Measurements from ENCODE around the gene IQCM. TPM values are rescaled to one million over a fixed set of nuclear protein-coding genes. Genes with fewer than 3 reads are reported as not detected.

Gene IQCM
- total RNA-seq, 1 experiment from 2014 or later: 0.11 TPM

- TF ChIP-seq, protein P1, sequence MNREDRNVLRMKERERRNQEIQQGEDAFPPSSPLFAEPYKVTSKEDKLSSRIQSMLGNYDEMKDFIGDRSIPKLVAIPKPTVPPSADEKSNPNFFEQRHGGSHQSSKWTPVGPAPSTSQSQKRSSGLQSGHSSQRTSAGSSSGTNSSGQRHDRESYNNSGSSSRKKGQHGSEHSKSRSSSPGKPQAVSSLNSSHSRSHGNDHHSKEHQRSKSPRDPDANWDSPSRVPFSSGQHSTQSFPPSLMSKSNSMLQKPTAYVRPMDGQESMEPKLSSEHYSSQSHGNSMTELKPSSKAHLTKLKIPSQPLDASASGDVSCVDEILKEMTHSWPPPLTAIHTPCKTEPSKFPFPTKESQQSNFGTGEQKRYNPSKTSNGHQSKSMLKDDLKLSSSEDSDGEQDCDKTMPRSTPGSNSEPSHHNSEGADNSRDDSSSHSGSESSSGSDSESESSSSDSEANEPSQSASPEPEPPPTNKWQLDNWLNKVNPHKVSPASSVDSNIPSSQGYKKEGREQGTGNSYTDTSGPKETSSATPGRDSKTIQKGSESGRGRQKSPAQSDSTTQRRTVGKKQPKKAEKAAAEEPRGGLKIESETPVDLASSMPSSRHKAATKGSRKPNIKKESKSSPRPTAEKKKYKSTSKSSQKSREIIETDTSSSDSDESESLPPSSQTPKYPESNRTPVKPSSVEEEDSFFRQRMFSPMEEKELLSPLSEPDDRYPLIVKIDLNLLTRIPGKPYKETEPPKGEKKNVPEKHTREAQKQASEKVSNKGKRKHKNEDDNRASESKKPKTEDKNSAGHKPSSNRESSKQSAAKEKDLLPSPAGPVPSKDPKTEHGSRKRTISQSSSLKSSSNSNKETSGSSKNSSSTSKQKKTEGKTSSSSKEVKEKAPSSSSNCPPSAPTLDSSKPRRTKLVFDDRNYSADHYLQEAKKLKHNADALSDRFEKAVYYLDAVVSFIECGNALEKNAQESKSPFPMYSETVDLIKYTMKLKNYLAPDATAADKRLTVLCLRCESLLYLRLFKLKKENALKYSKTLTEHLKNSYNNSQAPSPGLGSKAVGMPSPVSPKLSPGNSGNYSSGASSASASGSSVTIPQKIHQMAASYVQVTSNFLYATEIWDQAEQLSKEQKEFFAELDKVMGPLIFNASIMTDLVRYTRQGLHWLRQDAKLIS (CRISPR knock-in tag; IDR thresholded peaks at IDR 0.05; ENCODE audit: borderline replicate concordance): no peak
- TF ChIP-seq ATF1 (CRISPR knock-in tag; IDR thresholded peaks at IDR 0.05): no peak
- no peak for TF ChIP-seq GTF2I (CRISPR knock-in tag; conservative IDR thresholded peaks at IDR 0.05)
- no peak for TF ChIP-seq ZNF532 (CRISPR knock-in tag; IDR thresholded peaks at IDR 0.05; ENCODE audit: borderline replicate concordance)
- TF ChIP-seq CTCF (IDR thresholded peaks at IDR 0.05): no peak
Observed at GRCh38 chr4:149746276-149746675, 69.4 kb downstream of the IQCM start (continued).

- ChIA-PET POLR2A (no interaction called here), CTCF (interaction anchor here (1.6 kb wide), 1 partner anchor 51 kb away, joined by 5 read pairs; no protein-coding TSS in a partner anchor)
- Mint-ChIP-seq H3K36me3 (no peaks in the 10 kb centered on the region), H3K27ac (no peak overlapping the region), H3K4me1 (peaks cover 7% of the 10 kb centered on the region), H3K4me3 (no peak overlapping the region), H3K9me3 (peaks cover 7% of the 10 kb centered on the region), H3K27me3 (ENCODE audit: low read depth) (no peaks in the 10 kb centered on the region)
- no peak for DNase-seq (ENCODE audit: low spot score)
- TF ChIP-seq FOXP1 (CRISPR knock-in tag; IDR thresholded peaks at IDR 0.05; ENCODE audit: borderline replicate concordance): no peak
- no peak for TF ChIP-seq CREB1 (CRISPR knock-in tag; IDR thresholded peaks at IDR 0.05)
- no peak for TF ChIP-seq ETV6 (CRISPR knock-in tag; IDR thresholded peaks at IDR 0.05)
- TF ChIP-seq ZNF425 (CRISPR knock-in tag; conservative IDR thresholded peaks at IDR 0.05): no peak
- no peak for TF ChIP-seq JUN (CRISPR knock-in tag; IDR thresholded peaks at IDR 0.05)
- no peak for TF ChIP-seq ZNF219 (CRISPR knock-in tag; IDR thresholded peaks at IDR 0.05; ENCODE audit: borderline replicate concordance)
- no peak for TF ChIP-seq MXD4 (CRISPR knock-in tag; IDR thresholded peaks at IDR 0.05; ENCODE audit: borderline replicate concordance)
- TF ChIP-seq ZNF532 (CRISPR knock-in tag; IDR thresholded peaks at IDR 0.05; ENCODE audit: borderline replicate concordance): no peak
- TF ChIP-seq, protein P2, sequence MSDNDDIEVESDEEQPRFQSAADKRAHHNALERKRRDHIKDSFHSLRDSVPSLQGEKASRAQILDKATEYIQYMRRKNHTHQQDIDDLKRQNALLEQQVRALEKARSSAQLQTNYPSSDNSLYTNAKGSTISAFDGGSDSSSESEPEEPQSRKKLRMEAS (CRISPR knock-in tag; IDR thresholded peaks at IDR 0.05): no peak
- no peak for ATAC-seq
Observed at GRCh38 chr4:149741186-149741831, 74.3 kb downstream of the IQCM start.
